Measurements from ENCODE around the gene FUT8.

The FUT8 gene

DNA sequence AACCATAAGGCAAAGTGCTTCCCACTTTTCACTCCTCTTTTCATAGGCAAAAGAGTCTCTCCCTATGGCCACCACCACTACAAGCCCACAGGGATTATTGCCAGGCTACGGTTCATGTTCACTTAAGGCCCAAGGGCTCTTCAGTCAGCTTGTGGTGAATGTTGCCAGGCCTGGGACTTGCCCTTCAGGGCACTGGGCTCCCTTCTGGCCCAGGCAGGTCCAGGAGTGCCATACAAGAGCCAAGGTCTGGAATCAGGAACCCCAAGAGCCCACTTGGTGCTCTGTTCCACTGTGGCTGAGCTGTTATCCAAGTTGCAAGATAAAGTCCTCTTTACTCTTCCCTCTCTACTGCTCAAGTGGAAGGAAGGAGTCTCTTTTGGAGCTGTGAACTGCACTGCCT is 307.6 kb downstream of the FUT8 start:
- no peak for DNase-seq

DNA sequence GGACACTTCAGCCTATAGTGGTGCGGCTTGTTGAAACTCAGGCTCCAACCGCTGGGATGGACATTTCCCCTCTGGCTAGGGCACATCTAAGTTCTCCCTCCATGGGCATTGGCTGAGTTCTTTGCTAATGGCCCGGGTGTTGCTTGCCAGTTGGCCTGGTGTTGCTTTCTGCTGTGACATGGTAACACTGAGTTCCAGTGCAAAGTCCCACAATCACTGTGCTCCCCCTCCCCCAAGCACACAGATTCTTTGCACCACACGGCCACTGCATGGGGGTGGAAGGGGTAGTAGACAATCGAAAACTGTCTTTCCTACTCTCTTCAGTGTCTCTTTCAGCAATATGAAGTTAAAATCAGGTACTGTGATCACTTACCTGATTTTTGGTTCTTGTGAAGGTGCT is 308.2 kb downstream of the FUT8 start:
- DNase-seq: no peak

GRCh38 chr14:65723348-65723747 is 310.8 kb downstream of the FUT8 start:
- no peak for DNase-seq

GRCh38 chr14:65728604-65729003 is 316.1 kb downstream of the FUT8 start:
- DNase-seq: no peak

GRCh38 chr14:65729566-65729965 is 317.0 kb downstream of the FUT8 start:
- DNase-seq: no peak

GRCh38 chr14:65731933-65732506 is 319.5 kb downstream of the FUT8 start:
- no peak for DNase-seq

- no peak for DNase-seq
These were observed 325.8 kb downstream of the FUT8 start for GRCh38 chr14:65738339-65738738.

DNA sequence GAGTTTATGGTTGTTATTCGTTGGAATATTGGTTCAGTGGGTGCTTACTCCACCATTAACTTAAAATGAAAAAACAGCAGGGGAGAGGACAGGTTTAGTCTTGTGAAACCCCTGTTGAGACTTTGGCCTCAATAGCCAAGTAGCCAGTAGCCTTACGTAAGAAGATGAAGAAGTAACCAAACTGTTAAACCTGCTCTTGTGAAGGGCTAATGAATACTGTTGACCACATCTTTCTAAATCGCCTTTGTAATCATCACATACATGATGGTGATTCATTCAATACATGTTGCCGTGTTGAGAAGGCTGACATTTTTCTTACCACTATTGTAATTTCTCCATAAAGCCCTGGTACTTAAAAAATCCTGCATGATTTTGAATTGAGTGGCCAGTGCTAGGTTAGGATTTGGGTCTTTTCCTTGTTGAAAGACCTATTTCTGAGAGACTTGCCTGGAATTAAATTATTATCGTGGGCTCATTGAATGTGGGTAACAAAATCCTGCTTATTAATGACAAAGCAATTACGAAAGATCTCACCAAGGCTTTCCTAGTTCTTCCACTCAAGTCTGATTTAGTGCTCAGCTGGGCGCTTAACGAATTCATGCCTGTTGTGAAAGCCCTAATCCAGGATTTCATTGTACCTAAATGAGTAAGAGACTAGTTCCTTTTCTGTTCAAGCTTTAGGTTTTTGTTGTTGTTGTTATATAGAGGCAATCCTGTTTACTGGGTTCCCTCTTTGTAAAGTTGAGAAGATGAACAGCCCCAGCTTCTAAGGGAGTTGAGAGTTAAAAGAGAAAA is 333.1 kb downstream of the FUT8 start:
- DNase-seq: no peak

GRCh38 chr14:65748796-65749195 is 336.3 kb downstream of the FUT8 start:
- no peak for DNase-seq

GRCh38 chr14:65749287-65749686 is 336.8 kb downstream of the FUT8 start:
- no peak for DNase-seq

- no peak for DNase-seq
These were observed 338.4 kb downstream of the FUT8 start for GRCh38 chr14:65750906-65751305.

DNA sequence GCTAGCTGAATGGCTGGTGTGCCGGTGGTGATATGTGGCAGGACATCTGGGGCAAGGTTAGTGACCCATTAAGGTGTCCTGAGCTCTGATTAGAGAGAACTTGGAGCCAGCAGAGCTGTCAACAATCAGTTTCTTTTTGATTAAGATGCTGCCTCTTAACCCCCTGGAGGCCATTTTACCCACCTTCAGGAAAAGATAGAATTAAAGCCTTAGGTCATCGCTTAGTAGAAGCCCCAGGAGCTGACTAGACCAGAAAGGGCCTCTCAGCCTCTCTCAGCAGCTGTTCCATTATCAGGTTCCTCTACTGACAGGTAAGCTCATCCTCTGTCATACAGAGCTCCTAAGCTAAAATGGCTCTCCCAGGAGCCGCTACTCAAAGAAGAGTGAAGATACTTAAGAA is 339.0 kb downstream of the FUT8 start:
- DNase-seq: no peak

GRCh38 chr14:65753061-65753460 is 340.5 kb downstream of the FUT8 start:
- DNase-seq: no peak

DNA sequence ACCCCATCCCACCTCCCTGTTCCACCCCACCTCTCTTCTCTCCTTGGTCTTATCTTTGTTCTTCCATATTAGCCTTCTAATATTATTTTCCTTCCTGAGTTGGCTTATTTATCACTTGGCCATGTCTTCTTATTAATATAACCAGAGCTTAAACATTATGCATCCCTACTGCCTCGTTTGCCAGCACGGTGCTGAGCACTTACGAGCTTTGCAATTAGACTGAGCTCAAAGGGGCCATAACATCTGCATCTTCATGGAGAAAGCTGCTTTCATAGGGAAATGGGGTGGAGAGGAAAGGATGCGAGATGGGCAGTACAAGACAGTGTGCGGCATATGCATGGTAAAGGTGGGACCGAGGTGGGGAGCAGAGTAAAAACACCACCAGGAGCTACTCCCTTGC is 342.8 kb downstream of the FUT8 start:
- no peak for DNase-seq

- no peak for DNase-seq
These were observed 344.4 kb downstream of the FUT8 start for GRCh38 chr14:65756880-65757279.

GRCh38 chr14:65769151-65769550 is 356.6 kb downstream of the FUT8 start:
- no peak for DNase-seq

DNA sequence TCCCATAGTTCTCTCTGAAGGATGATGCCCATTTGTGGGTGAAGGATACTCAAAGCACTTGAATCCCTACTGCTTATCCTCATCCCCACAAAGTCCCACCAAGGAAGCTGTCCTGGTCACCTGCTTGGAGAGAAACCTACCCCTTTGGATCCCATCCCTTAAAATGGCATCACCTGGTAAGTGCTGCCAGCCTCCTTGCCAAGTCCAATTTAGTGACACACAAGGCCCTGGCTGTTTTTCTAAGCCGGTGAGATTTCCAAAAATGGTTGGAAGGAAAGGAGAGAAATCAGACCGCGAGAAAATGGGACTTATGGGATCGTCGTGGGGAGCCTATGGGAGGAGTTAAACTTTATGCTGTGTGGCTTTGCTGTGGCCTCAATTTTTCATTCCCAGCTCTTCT is 358.2 kb downstream of the FUT8 start:
- no peak for DNase-seq

- DNase-seq: no peak
These were observed 358.7 kb downstream of the FUT8 start for GRCh38 chr14:65771271-65771670.

DNA sequence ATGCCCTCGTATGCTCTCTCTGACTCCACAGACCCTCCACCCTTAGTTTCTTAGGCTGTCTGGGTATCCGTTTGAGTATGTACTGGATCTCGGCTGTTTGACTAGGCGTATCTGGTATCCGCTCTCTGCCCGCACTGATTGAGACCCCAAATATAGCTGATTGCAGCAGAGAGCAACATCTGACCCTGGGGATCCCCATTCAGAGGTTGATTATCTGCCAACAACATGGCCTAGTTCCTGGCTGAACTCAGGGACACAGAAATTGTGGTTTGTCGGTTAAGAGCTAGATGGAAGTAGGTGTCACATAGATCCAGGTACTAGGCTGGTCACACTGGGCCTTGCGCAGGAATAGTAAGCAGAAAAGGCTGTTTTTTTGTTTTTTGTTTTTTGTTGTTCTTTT is 359.9 kb downstream of the FUT8 start:
- no peak for DNase-seq

GRCh38 chr14:65772921-65773574 is 360.5 kb downstream of the FUT8 start:
- no peak for DNase-seq

DNA sequence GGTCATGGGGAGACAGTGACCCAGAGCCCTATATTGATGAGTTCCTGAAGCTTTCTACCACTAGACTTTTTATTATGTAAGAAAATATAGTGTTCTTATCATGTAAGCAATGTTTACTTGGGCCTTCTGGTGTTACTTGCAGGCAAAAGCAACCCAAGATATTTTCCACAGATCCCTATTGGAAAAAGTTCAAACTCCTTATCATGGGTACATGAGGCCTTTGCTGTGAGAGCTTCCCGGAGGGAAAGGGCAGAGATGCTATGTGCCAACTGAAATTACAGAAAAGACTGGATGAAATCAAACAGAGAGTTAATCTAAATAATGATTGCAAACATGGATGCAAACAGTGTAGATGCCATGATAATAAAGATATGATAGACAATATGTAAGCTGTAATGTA is 361.5 kb downstream of the FUT8 start:
- DNase-seq: no peak

GRCh38 chr14:65776193-65776852 is 363.8 kb downstream of the FUT8 start:
- DNase-seq: no peak

GRCh38 chr14:65780566-65780965 is 368.0 kb downstream of the FUT8 start:
- DNase-seq: no peak

DNA sequence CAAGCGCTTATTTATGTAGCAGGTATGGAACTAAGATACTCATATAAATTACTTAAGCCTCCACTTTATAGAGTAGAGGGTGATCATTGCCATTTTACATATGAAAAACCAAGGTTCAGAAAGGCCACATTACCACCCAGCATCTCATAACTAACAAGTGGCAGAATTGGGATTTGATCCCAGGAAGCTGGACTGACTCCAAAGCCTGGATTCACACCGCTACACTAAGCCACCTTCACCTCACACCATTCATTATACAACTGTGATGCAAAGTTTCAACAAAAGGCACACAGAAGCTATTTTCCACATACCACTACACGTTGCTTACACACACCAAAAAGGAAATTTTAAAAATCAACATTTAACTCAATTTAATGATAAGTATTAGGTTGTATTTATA is 370.6 kb downstream of the FUT8 start:
- DNase-seq: no peak

Data from activated gamma-delta T cell (primary cell).